HG03103 (cell line): ENCODE measurements around the gene EXOC3L4.

ENCODE experiments used
- ATAC-seq: cut with Tn5 transposase; IDR thresholded peaks from one replicate; pipeline ENCODE4 v1.9.1; 2021; ENCODE audit warnings: low read depth; ENCODE audit not compliant: unreplicated experiment

EXOC3L4 gene

GRCh38 chr14:103070263-103070885 is 24.2 kb upstream of the EXOC3L4 start:
- no peak for ATAC-seq

- no peak for ATAC-seq
Observed at GRCh38 chr14:103070971-103071542, 23.5 kb upstream of the EXOC3L4 start.

GRCh38 chr14:103071544-103072251 is 22.8 kb upstream of the EXOC3L4 start:
- ATAC-seq, result no peak

- ATAC-seq, result no peak
Observed at GRCh38 chr14:103072595-103073366, 21.7 kb upstream of the EXOC3L4 start.

GRCh38 chr14:103073367-103073875 is 21.1 kb upstream of the EXOC3L4 start:
- no peak for ATAC-seq

GRCh38 chr14:103073876-103074728 is 20.4 kb upstream of the EXOC3L4 start:
- ATAC-seq, result no peak

- ATAC-seq, result no peak
Observed at GRCh38 chr14:103074729-103075367, 19.7 kb upstream of the EXOC3L4 start.

GRCh38 chr14:103078420-103078749 is 16.1 kb upstream of the EXOC3L4 start:
- no peak for ATAC-seq

- no peak for ATAC-seq
Observed at GRCh38 chr14:103078860-103079587, 15.5 kb upstream of the EXOC3L4 start.

GRCh38 chr14:103081951-103082350 is 12.6 kb upstream of the EXOC3L4 start:
- no peak for ATAC-seq

GRCh38 chr14:103084021-103084919 is 10.3 kb upstream of the EXOC3L4 start, which contains the start of gene LBHD2:
TSS of gene LBHD2 (plus strand) at chr14:103084210. CDS start at chr14:103086013, 1,803 bp downstream.
- ATAC-seq, result no peak

- no peak for ATAC-seq
Observed at GRCh38 chr14:103085106-103086091, 9.1 kb upstream of the EXOC3L4 start.

- ATAC-seq, result no peak
Observed at GRCh38 chr14:103086771-103087342, 7.7 kb upstream of the EXOC3L4 start.

- no peak for ATAC-seq
Observed at GRCh38 chr14:103087343-103087835, 7.1 kb upstream of the EXOC3L4 start.

- ATAC-seq, result no peak
Observed at GRCh38 chr14:103088921-103089320, 5.6 kb upstream of the EXOC3L4 start.
